ENCODE measurements around the gene ZNF827.
A peak's percentile ranks its signal among the peaks of the same experiment; 100 is the strongest.

Gene ZNF827

GRCh38 chr4:145788755-145789154 lies 149.9 kb downstream of the ZNF827 start:
- no peak for DNase-seq

- no peak for DNase-seq
Measured at GRCh38 chr4:145786830-145787229, 151.8 kb downstream of the ZNF827 start.

GRCh38 chr4:145786261-145786660 lies 152.4 kb downstream of the ZNF827 start:
- DNase-seq: no peak

GRCh38 chr4:145785391-145786008 lies 153.1 kb downstream of the ZNF827 start:
- DNase-seq: no peak

- DNase-seq: no peak
Measured at GRCh38 chr4:145784036-145784435, 154.6 kb downstream of the ZNF827 start.

- DNase-seq: peak in 1 of 2 experiments; percentile 4
Measured at GRCh38 chr4:145782756-145783155, 155.9 kb downstream of the ZNF827 start.

GRCh38 chr4:145781351-145781750 lies 157.3 kb downstream of the ZNF827 start:
- DNase-seq: no peak

- no peak for DNase-seq
Measured at GRCh38 chr4:145779319-145779801, 159.3 kb downstream of the ZNF827 start.

- DNase-seq: no peak
Measured at GRCh38 chr4:145776208-145776607, 162.4 kb downstream of the ZNF827 start.

- no peak for DNase-seq
Measured at GRCh38 chr4:145775406-145775805, 163.2 kb downstream of the ZNF827 start.

GRCh38 chr4:145774473-145774872 lies 164.2 kb downstream of the ZNF827 start:
- DNase-seq: no peak

- no peak for DNase-seq
Measured at GRCh38 chr4:145773581-145774234, 164.9 kb downstream of the ZNF827 start.

- DNase-seq: no peak
Measured at GRCh38 chr4:145772347-145772746, 166.3 kb downstream of the ZNF827 start.

- DNase-seq: no peak
Measured at GRCh38 chr4:145770124-145770523, 168.5 kb downstream of the ZNF827 start.

- no peak for DNase-seq
Measured at GRCh38 chr4:145769450-145770037, 169.1 kb downstream of the ZNF827 start.

- DNase-seq: no peak
Measured at GRCh38 chr4:145766273-145766672, 172.3 kb downstream of the ZNF827 start.

- DNase-seq: no peak
Measured at GRCh38 chr4:145763399-145763798, 175.2 kb downstream of the ZNF827 start.

GRCh38 chr4:145762719-145763118 lies 175.9 kb downstream of the ZNF827 start:
- no peak for DNase-seq

GRCh38 chr4:145760961-145761929 lies 177.4 kb downstream of the ZNF827 start:
- no peak for DNase-seq

GRCh38 chr4:145760176-145760575 lies 178.4 kb downstream of the ZNF827 start:
- DNase-seq: no peak

GRCh38 chr4:145757188-145757587 lies 181.4 kb downstream of the ZNF827 start:
- no peak for DNase-seq

GRCh38 chr4:145756244-145756643 lies 182.4 kb downstream of the ZNF827 start:
- no peak for DNase-seq

- no peak for DNase-seq
Measured at GRCh38 chr4:145755802-145756201, 182.8 kb downstream of the ZNF827 start.
